Fibroblast of pulmonary artery (primary cell): Measurements from ENCODE around the gene PNPT1.

Experiments used
- DNase-seq: peaks from one replicate; pipeline ENCODE4 v3.0.0-alpha.2; 2010; ENCODE audit warnings: low read depth
- H3K4me3 ChIP-seq: replicated peaks from 2 replicates; pipeline ENCODE4 v1.5.1; 2011; ENCODE audit warnings: low read depth, mild to moderate bottlenecking, control low read depth, low read length, moderate library complexity
- CTCF ChIP-seq: IDR thresholded peaks from 2 replicates; pipeline ENCODE4 v1.5.1; 2011; ENCODE audit warnings: mild to moderate bottlenecking, control low read depth, low read length, inconsistent platforms; ENCODE audit errors: missing control alignments

PNPT1 gene

GRCh38 chr2:55618275-55619055, 75.2 kb downstream of the PNPT1 start:
- peak; percentile 63 for DNase-seq
- TF ChIP-seq CTCF, result no peak
- peak overlapping the region; percentile 90 for H3K4me3 ChIP-seq

- no peak for DNase-seq
- peak overlapping the region; percentile 90 for H3K4me3 ChIP-seq
- TF ChIP-seq CTCF, result no peak
Measured at GRCh38 chr2:55618025-55618274, 75.7 kb downstream of the PNPT1 start.

- H3K4me3 ChIP-seq, result peak within 1 kb of the TSS; percentile 90
- DNase-seq, result peak; percentile 100
- TF ChIP-seq CTCF, result peak; percentile 33
Measured at GRCh38 chr2:55617175-55618024, 76.2 kb downstream of the PNPT1 start, which contains the start of gene PPP4R3B. Gene PPP4R3B (minus strand): TSS chr2:55617622. CDS start chr2:55617285, 337 bp downstream.

- peak; percentile 70 for DNase-seq
Measured at GRCh38 chr2:55616551-55617174, 77.0 kb downstream of the PNPT1 start.

GRCh38 chr2:55611997-55612396, 81.6 kb downstream of the PNPT1 start:
- DNase-seq, result no peak
- TF ChIP-seq CTCF, result no peak
- H3K4me3 ChIP-seq, result no peak overlapping the region

More at GRCh38 chr2:55616551-55617174, 77.0 kb downstream of the PNPT1 start:
- peak overlapping the region; percentile 90 for H3K4me3 ChIP-seq
- TF ChIP-seq CTCF, result no peak

- DNase-seq, result no peak
- no peak for TF ChIP-seq CTCF
- H3K4me3 ChIP-seq, result no peak overlapping the region
Measured at GRCh38 chr2:55610954-55611743, 82.5 kb downstream of the PNPT1 start.
